ENCODE results near the gene MPZL3. TPM values are rescaled to one million over a fixed set of nuclear protein-coding genes. Genes with fewer than 3 reads are reported as not detected.

MPZL3 gene
- total RNA-seq, 1 donor from 2014 or later, result 7.4 TPM

- no peak for TF ChIP-seq CTCF (conservative IDR thresholded peaks at IDR 0.05; ENCODE audit: low read depth, low read length)
- no peak for DNase-seq (ENCODE audit: low read depth)
Measured at GRCh38 chr11:118281284-118281683, 29.1 kb upstream of the MPZL3 start.

GRCh38 chr11:118277312-118277711 lies 25.1 kb upstream of the MPZL3 start:
- no peak for DNase-seq (ENCODE audit: low read depth)
- TF ChIP-seq CTCF (conservative IDR thresholded peaks at IDR 0.05; ENCODE audit: low read depth, low read length), result no peak
- no peak overlapping the region for H3K4me3 ChIP-seq (ENCODE audit: low read depth, low read length)

More at GRCh38 chr11:118281284-118281683, 29.1 kb upstream of the MPZL3 start:
- H3K4me3 ChIP-seq (ENCODE audit: low read depth, low read length), result no peak overlapping the region

- no peak for DNase-seq (ENCODE audit: low read depth)
- no peak for TF ChIP-seq CTCF (conservative IDR thresholded peaks at IDR 0.05; ENCODE audit: low read depth, low read length)
- H3K4me3 ChIP-seq (ENCODE audit: low read depth, low read length), result no peak overlapping the region
Measured at GRCh38 chr11:118276422-118276821, 24.3 kb upstream of the MPZL3 start.

- no peak for DNase-seq (ENCODE audit: low read depth)
- no peak for TF ChIP-seq CTCF (conservative IDR thresholded peaks at IDR 0.05; ENCODE audit: low read depth, low read length)
- H3K4me3 ChIP-seq (ENCODE audit: low read depth, low read length), result no peak overlapping the region
Measured at GRCh38 chr11:118275176-118275575, 23.0 kb upstream of the MPZL3 start.

GRCh38 chr11:118274186-118274585 lies 22.0 kb upstream of the MPZL3 start:
- no peak for TF ChIP-seq CTCF (conservative IDR thresholded peaks at IDR 0.05; ENCODE audit: low read depth, low read length)
- H3K4me3 ChIP-seq (ENCODE audit: low read depth, low read length), result no peak overlapping the region
- DNase-seq (ENCODE audit: low read depth), result no peak

- DNase-seq (ENCODE audit: low read depth), result no peak
- no peak overlapping the region for H3K4me3 ChIP-seq (ENCODE audit: low read depth, low read length)
- TF ChIP-seq CTCF (conservative IDR thresholded peaks at IDR 0.05; ENCODE audit: low read depth, low read length), result no peak
Measured at GRCh38 chr11:118272001-118272400, 19.8 kb upstream of the MPZL3 start.

- TF ChIP-seq CTCF (conservative IDR thresholded peaks at IDR 0.05; ENCODE audit: low read depth, low read length), result no peak
- H3K4me3 ChIP-seq (ENCODE audit: low read depth, low read length), result no peak overlapping the region
- DNase-seq (ENCODE audit: low read depth), result no peak
Measured at GRCh38 chr11:118267486-118267885, 15.3 kb upstream of the MPZL3 start.
